ENCODE data around the gene TNFAIP8L3.

Gene TNFAIP8L3

GRCh38 chr15:51049081-51049480 is 45.6 kb downstream of the TNFAIP8L3 start:
- H3K27me3 ChIP-seq (ENCODE audit: insufficient read depth, poor library complexity, severe bottlenecking), result no peaks in the 10 kb centered on the region
- DNase-seq (ENCODE audit: low spot score), result no peak
- H3K4me1 ChIP-seq (ENCODE audit: insufficient read depth, poor library complexity, severe bottlenecking), result no peaks in the 10 kb centered on the region
- no peak overlapping the region for H3K4me3 ChIP-seq (ENCODE audit: severe bottlenecking)
- H3K27ac ChIP-seq (ENCODE audit: poor library complexity, severe bottlenecking), result no peak overlapping the region
- H3K9me3 ChIP-seq (ENCODE audit: severe bottlenecking), result no peaks in the 10 kb centered on the region
- ATAC-seq (ENCODE audit: low read depth), result no peak
- TF ChIP-seq CTCF (IDR thresholded peaks at IDR 0.05; ENCODE audit: poor library complexity, severe bottlenecking), result no peak
- H3K36me3 ChIP-seq (ENCODE audit: low read depth), result no peaks in the 10 kb centered on the region

- no peak overlapping the region for H3K4me3 ChIP-seq (ENCODE audit: severe bottlenecking)
- ATAC-seq (ENCODE audit: low read depth), result no peak
- no peaks in the 10 kb centered on the region for H3K9me3 ChIP-seq (ENCODE audit: severe bottlenecking)
- H3K27me3 ChIP-seq (ENCODE audit: insufficient read depth, poor library complexity, severe bottlenecking), result no peaks in the 10 kb centered on the region
- TF ChIP-seq CTCF (IDR thresholded peaks at IDR 0.05; ENCODE audit: poor library complexity, severe bottlenecking), result no peak
- DNase-seq (ENCODE audit: low spot score), result no peak
- no peaks in the 10 kb centered on the region for H3K4me1 ChIP-seq (ENCODE audit: insufficient read depth, poor library complexity, severe bottlenecking)
- H3K27ac ChIP-seq (ENCODE audit: poor library complexity, severe bottlenecking), result no peak overlapping the region
- no peaks in the 10 kb centered on the region for H3K36me3 ChIP-seq (ENCODE audit: low read depth)
These were observed 46.4 kb downstream of the TNFAIP8L3 start for GRCh38 chr15:51048308-51048707.

DNA sequence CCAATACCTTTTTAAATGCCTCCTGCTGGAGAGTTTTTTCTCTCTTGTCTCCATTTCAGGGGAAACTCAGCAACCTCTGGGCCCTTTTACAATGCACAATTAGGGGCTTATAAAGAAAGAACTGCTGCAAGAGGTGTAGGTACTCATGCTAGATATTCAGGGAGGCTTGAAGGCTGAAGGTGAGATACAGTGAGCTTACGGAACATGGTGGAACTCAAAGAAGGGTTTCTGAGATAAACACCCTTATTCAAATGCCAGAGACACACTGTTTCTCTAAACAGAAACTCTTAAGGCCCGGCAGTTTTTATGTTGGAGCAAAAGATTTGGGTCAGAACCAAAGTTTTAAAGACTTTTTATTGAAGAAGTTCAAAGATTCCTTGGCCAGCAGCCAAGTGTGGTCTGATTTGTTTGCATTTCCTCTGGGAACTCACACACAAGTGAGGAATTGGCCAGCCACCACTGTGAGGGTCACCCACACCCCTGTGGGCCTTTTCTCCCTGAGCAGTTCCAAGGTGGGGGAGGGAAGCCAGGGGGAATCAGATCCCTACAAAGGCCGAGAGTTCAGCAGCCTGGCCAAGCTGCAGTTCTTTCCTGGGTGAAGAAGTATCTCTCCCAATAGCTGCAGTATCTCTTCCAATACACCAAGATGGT is 47.8 kb downstream of the TNFAIP8L3 start:
- H3K27ac ChIP-seq (ENCODE audit: poor library complexity, severe bottlenecking), result no peak overlapping the region
- no peaks in the 10 kb centered on the region for H3K36me3 ChIP-seq (ENCODE audit: low read depth)
- DNase-seq (ENCODE audit: low spot score) (no peak), ATAC-seq (ENCODE audit: low read depth) (no peak)
- H3K9me3 ChIP-seq (ENCODE audit: severe bottlenecking), result no peaks in the 10 kb centered on the region
- no peak for TF ChIP-seq CTCF (IDR thresholded peaks at IDR 0.05; ENCODE audit: poor library complexity, severe bottlenecking)
- H3K4me1 ChIP-seq (ENCODE audit: insufficient read depth, poor library complexity, severe bottlenecking), result no peaks in the 10 kb centered on the region
- no peak overlapping the region for H3K4me3 ChIP-seq (ENCODE audit: severe bottlenecking)
- no peaks in the 10 kb centered on the region for H3K27me3 ChIP-seq (ENCODE audit: insufficient read depth, poor library complexity, severe bottlenecking)

- H3K27me3 ChIP-seq (ENCODE audit: insufficient read depth, poor library complexity, severe bottlenecking), result no peaks in the 10 kb centered on the region
- no peaks in the 10 kb centered on the region for H3K4me1 ChIP-seq (ENCODE audit: insufficient read depth, poor library complexity, severe bottlenecking)
- DNase-seq (ENCODE audit: low spot score), result no peak
- ATAC-seq (ENCODE audit: low read depth), result no peak
- H3K27ac ChIP-seq (ENCODE audit: poor library complexity, severe bottlenecking), result no peak overlapping the region
- no peak for TF ChIP-seq CTCF (IDR thresholded peaks at IDR 0.05; ENCODE audit: poor library complexity, severe bottlenecking)
- H3K4me3 ChIP-seq (ENCODE audit: severe bottlenecking), result no peak overlapping the region
- no peaks in the 10 kb centered on the region for H3K36me3 ChIP-seq (ENCODE audit: low read depth)
- H3K9me3 ChIP-seq (ENCODE audit: severe bottlenecking), result no peaks in the 10 kb centered on the region
These were observed 48.7 kb downstream of the TNFAIP8L3 start for GRCh38 chr15:51046016-51046415.

- Histone ChIP-seq H3K4me3 (ENCODE audit: severe bottlenecking) (no peak overlapping the region), H3K27me3 (ENCODE audit: insufficient read depth, poor library complexity, severe bottlenecking) (no peaks in the 10 kb centered on the region)
- no peak for DNase-seq (ENCODE audit: low spot score)
These were observed 50.5 kb downstream of the TNFAIP8L3 start for GRCh38 chr15:51044037-51044727.

More at GRCh38 chr15:51044037-51044727, 50.5 kb downstream of the TNFAIP8L3 start:
- no peaks in the 10 kb centered on the region for H3K36me3 ChIP-seq (ENCODE audit: low read depth)
- H3K9me3 ChIP-seq (ENCODE audit: severe bottlenecking), result no peaks in the 10 kb centered on the region
- no peak for TF ChIP-seq CTCF (IDR thresholded peaks at IDR 0.05; ENCODE audit: poor library complexity, severe bottlenecking)
- H3K27ac ChIP-seq (ENCODE audit: poor library complexity, severe bottlenecking), result no peak overlapping the region
- ATAC-seq (ENCODE audit: low read depth), result no peak
- H3K4me1 ChIP-seq (ENCODE audit: insufficient read depth, poor library complexity, severe bottlenecking), result no peaks in the 10 kb centered on the region
